HG02870 (cell line): Measurements from ENCODE around the gene MAU2.
"Not testable (repeated sequence)": the region's sequence is repeated elsewhere in the genome, so short reads cannot be mapped to it uniquely, and the experiment has no call there.

Experiments
- ATAC-seq: cut with Tn5 transposase; IDR thresholded peaks from one replicate; pipeline ENCODE4 v1.9.1; 2021; ENCODE audit warnings: mild to moderate bottlenecking, moderate library complexity; ENCODE audit not compliant: unreplicated experiment

MAU2 gene

GRCh38 chr19:19343762-19344161 lies 23.1 kb downstream of the MAU2 start:
- ATAC-seq: no peak

- ATAC-seq: no peak
Observed at GRCh38 chr19:19345232-19345631, 24.6 kb downstream of the MAU2 start.

- ATAC-seq: no peak
Observed at GRCh38 chr19:19345970-19346369, 25.3 kb downstream of the MAU2 start.

GRCh38 chr19:19347401-19348110 lies 26.9 kb downstream of the MAU2 start:
- ATAC-seq: no peak

GRCh38 chr19:19348266-19348665 lies 27.6 kb downstream of the MAU2 start:
- ATAC-seq: no peak

- ATAC-seq: no peak
Observed at GRCh38 chr19:19349365-19349764, 28.7 kb downstream of the MAU2 start.

- not testable (repeated sequence) for ATAC-seq
Observed at GRCh38 chr19:19350756-19351155, 30.1 kb downstream of the MAU2 start.

GRCh38 chr19:19352823-19353222 lies 32.2 kb downstream of the MAU2 start:
- no peak for ATAC-seq

GRCh38 chr19:19354007-19354406 lies 33.4 kb downstream of the MAU2 start:
- no peak for ATAC-seq

GRCh38 chr19:19354932-19355331 lies 34.3 kb downstream of the MAU2 start:
- ATAC-seq: no peak

GRCh38 chr19:19355606-19356139 lies 35.0 kb downstream of the MAU2 start:
- ATAC-seq: no peak

- no peak for ATAC-seq
Observed at GRCh38 chr19:19356500-19356899, 35.9 kb downstream of the MAU2 start.

- no peak for ATAC-seq
Observed at GRCh38 chr19:19356901-19357566, 36.4 kb downstream of the MAU2 start.

GRCh38 chr19:19361075-19361594 lies 40.5 kb downstream of the MAU2 start:
- ATAC-seq: peak; percentile 59

- ATAC-seq: no peak
Observed at GRCh38 chr19:19362075-19362474, 41.4 kb downstream of the MAU2 start.

- ATAC-seq: peak; percentile 69
Observed at GRCh38 chr19:19366434-19367396, 46.1 kb downstream of the MAU2 start.

- no peak for ATAC-seq
Observed at GRCh38 chr19:19368087-19368486, 47.5 kb downstream of the MAU2 start.

GRCh38 chr19:19371059-19371458 lies 50.4 kb downstream of the MAU2 start:
- ATAC-seq: no peak

GRCh38 chr19:19372656-19373416 lies 52.2 kb downstream of the MAU2 start:
- peak; percentile 68 for ATAC-seq

- ATAC-seq: no peak
Observed at GRCh38 chr19:19379527-19379926, 58.9 kb downstream of the MAU2 start.
